ENCODE data around the gene ENPP7.

DNA sequence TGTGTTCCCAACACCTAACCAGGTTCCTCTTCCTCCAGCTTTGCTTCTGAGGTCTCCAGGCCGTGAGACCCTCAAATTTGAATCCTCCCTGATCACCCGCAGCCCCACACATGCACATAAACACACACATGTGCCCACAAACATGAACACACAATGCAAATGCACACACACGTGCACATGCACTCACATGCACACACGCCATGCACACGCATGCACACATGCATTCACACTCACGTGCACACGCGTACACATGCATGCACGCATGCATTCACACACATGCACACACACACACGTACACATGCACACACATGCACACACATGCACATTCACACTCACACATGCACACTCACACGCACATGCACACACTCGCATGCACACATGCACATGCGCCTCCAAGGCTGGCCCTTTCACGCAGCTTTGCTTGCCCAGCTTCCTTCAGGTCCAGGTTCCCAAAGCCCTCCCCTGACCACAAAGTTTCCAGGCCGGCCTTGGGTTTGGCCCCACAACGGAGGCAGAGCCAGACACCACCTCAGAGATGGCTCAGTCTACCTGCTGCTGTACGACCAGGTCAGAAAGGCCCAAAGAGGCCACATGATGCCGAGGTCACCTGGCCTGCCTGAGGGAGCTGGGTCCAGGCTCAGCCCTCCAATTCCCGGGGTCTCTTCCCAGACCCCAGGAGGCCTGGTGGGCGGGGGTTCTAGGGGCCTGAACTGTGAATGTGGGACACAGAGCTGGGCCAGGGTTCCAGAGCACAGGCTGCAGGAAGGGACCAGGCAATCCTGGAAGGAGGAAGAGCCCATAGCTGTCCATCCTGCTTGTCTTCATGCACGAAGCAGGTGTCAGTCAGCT is 39.5 kb upstream of the ENPP7 start:
- TF ChIP-seq, protein P1, sequence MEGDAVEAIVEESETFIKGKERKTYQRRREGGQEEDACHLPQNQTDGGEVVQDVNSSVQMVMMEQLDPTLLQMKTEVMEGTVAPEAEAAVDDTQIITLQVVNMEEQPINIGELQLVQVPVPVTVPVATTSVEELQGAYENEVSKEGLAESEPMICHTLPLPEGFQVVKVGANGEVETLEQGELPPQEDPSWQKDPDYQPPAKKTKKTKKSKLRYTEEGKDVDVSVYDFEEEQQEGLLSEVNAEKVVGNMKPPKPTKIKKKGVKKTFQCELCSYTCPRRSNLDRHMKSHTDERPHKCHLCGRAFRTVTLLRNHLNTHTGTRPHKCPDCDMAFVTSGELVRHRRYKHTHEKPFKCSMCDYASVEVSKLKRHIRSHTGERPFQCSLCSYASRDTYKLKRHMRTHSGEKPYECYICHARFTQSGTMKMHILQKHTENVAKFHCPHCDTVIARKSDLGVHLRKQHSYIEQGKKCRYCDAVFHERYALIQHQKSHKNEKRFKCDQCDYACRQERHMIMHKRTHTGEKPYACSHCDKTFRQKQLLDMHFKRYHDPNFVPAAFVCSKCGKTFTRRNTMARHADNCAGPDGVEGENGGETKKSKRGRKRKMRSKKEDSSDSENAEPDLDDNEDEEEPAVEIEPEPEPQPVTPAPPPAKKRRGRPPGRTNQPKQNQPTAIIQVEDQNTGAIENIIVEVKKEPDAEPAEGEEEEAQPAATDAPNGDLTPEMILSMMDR (IDR thresholded peaks at IDR 0.05): no peak
- no peak for TF ChIP-seq POLR2A (IDR thresholded peaks at IDR 0.05)
